GM10266 (cell line): ENCODE measurements around the gene GPR135.

Experiments
- DNase-seq: peaks from one replicate; pipeline ENCODE4 v3.0.0; 2012; ENCODE audit errors: extremely low spot score
- TF ChIP-seq, protein P1 (sequence below): IDR thresholded peaks from 2 replicates; pipeline ENCODE4 v1.5.1; 2012; ENCODE audit warnings: mild to moderate bottlenecking, low read depth; ENCODE audit not compliant: control insufficient read depth, insufficient read depth; ENCODE audit errors: missing control alignments

The GPR135 gene

GRCh38 chr14:59424341-59425071 is 40.7 kb downstream of the GPR135 start:
- TF ChIP-seq, protein P1, sequence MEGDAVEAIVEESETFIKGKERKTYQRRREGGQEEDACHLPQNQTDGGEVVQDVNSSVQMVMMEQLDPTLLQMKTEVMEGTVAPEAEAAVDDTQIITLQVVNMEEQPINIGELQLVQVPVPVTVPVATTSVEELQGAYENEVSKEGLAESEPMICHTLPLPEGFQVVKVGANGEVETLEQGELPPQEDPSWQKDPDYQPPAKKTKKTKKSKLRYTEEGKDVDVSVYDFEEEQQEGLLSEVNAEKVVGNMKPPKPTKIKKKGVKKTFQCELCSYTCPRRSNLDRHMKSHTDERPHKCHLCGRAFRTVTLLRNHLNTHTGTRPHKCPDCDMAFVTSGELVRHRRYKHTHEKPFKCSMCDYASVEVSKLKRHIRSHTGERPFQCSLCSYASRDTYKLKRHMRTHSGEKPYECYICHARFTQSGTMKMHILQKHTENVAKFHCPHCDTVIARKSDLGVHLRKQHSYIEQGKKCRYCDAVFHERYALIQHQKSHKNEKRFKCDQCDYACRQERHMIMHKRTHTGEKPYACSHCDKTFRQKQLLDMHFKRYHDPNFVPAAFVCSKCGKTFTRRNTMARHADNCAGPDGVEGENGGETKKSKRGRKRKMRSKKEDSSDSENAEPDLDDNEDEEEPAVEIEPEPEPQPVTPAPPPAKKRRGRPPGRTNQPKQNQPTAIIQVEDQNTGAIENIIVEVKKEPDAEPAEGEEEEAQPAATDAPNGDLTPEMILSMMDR = no peak
- DNase-seq = no peak

DNA sequence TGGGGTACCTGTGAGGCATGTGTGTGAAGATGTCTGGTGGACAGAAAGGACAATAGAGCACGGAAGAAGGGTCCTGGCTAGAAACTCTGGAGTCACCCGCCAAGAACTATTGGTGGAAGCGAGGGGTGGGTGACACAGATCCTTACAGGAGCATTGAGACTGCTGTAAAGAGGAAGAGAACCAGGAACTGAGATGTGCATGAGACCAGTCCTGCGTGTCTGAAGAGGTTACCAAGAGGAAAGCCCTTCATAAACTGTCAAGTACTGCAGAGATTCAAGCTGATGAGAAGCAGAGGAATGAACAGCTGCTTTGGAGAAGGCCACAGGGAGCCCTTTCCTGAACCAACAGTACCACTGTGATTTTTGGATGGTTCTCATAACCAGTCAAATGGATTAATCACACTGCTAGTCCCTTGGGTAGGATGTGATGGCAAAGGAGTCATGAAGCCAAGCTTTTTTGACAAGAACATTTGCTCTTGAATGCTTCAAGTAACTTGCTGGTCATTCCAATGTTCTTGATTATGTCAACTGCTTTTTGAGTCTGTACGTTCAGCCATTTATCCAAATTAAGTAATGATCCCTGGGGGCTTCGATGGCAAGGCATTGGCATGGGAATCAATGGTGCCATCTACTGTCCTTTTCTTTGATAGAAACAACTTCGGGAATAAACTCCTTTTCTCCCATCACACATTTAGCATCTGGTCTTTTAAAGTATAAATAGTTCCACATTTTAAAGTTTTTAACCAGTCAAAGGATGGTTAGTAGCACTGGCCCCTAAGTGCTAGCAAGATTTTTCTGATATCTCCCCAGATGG is 42.9 kb downstream of the GPR135 start:
- no peak for DNase-seq
- TF ChIP-seq, protein P1 = peak; percentile 27

DNA sequence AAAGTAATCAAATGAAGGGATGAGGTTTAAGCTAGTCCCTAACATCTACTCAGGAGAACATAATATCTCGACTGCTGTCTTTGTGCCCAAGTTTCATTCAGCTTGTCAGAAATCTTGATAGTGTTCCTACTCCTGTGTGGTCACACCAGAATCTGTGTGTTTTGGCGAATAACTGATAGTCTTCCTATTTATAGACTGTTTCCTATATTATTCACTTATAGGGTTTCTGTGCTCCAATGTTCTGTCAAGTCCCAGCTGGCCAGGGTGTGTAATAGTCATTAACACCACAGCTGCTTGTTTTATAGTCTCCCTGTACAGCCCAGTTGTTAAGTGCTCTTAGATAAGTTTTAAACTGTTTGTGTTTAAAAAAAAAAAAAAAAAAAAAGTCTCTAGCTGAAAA is 45.9 kb downstream of the GPR135 start:
- TF ChIP-seq, protein P1 = no peak
- DNase-seq = no peak

GRCh38 chr14:59417311-59417710 is 47.9 kb downstream of the GPR135 start:
- TF ChIP-seq, protein P1 = no peak
- DNase-seq = no peak

DNA sequence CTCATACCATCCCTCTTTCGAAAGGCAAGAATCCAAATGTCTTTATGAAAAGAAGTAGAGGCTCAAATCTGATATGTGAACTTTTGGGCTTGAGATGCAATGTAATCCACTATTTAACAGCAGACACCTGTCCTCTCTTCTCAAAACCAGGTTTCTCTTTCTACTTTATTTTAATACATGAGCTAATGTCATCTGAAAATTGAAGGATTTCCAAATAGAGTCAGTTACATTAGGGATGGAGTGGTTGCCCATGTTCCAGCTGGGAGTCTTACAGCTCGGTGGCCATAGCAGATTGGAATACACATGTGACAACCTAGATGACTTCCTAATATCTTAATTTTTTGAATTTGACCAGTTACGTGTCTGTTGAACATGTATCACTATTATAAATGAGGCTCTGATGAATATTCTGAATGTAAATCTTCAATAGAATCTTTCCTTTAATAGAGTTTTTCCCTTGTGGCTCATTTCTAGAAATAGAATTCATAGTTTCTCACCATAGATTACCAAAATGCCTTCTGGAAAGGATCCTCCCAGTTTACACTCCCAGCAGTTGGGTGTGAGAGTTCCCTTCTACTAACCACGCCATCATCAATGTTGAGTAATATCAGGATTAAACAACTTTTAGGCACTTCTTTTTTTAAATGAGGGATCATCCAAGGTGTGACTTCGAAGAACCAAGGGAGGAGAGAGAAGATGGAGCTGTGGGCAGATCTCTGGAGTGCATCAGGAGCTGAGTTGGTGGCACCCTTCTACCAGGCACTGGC is 49.2 kb downstream of the GPR135 start:
- TF ChIP-seq, protein P1 = no peak
- DNase-seq = no peak
